IMR-90 (cell line): Measurements from ENCODE around the gene SGSH. TPM values are rescaled to one million over a fixed set of nuclear protein-coding genes. Genes with fewer than 3 reads are reported as not detected.

Source experiments
- ATAC-seq: fragments of 200-7000 bp; cut with Tn5 transposase; 2 replicates; pipeline ENCODE4 v1.9.1; 2020; ENCODE audit warnings: low read depth, mild to moderate bottlenecking, moderate library complexity
- BruUV-seq: library from RNA; stranded (reverse); fragments of 400-500 nt; replicated peaks from 2 replicates; lab custom pipeline; 2021; lab: Mats Ljungman, UMichigan
- CTCF ChIA-PET: fragments of 300-600 bp; formaldehyde crosslinking; extraction: SDS; loops from one replicate; lab custom pipeline; 2021; ENCODE audit warnings: antibody characterized with exemption; lab: Yijun Ruan, JAX
- POLR2A ChIA-PET: fragments of 300-600 bp; sonication (Branson Sonifier 250); formaldehyde crosslinking; loops from one replicate; lab custom pipeline; 2022; ENCODE audit warnings: antibody characterized with exemption; ENCODE audit not compliant: unreplicated experiment; lab: Charles Lee
- DNase-seq: peaks from one replicate; pipeline ENCODE4 v3.0.0; 2013
- H2AFZ ChIP-seq: replicated peaks from 2 replicates; pipeline ENCODE3; 2013; ENCODE audit warnings: low read length, mild to moderate bottlenecking; ENCODE audit not compliant: poor library complexity
- H2AK5ac ChIP-seq: 2 replicates; pipeline ENCODE4 v1.6.1; 2013; ENCODE audit warnings: low read depth, low read length, inconsistent platforms
- H2AK9ac ChIP-seq: replicated peaks from 2 replicates; pipeline ENCODE3; 2013; ENCODE audit warnings: mild to moderate bottlenecking, low read depth, low read length, moderate library complexity; ENCODE audit not compliant: poor library complexity
- H2BK120ac ChIP-seq: 2 replicates; pipeline ENCODE4 v1.6.1; 2013; ENCODE audit warnings: low read depth, low read length, inconsistent platforms
- H2BK15ac ChIP-seq: 3 replicates; pipeline ENCODE4 v1.6.1; 2013; ENCODE audit warnings: low read depth, low read length, inconsistent platforms
- H2BK20ac ChIP-seq: 2 replicates; pipeline ENCODE4 v1.6.1; 2013; ENCODE audit warnings: low read depth, mild to moderate bottlenecking, inconsistent platforms, low read length, moderate library complexity
- H2BK5ac ChIP-seq: 2 replicates; pipeline ENCODE4 v1.6.1; 2013; ENCODE audit warnings: mild to moderate bottlenecking, low read depth, low read length, inconsistent platforms; ENCODE audit not compliant: poor library complexity, severe bottlenecking
- H3K14ac ChIP-seq: replicated peaks from 2 replicates; pipeline ENCODE4 v1.6.1; 2013; ENCODE audit warnings: low read depth, low read length, inconsistent platforms
- H3K18ac ChIP-seq: 2 replicates; pipeline ENCODE4 v1.6.1; 2013; ENCODE audit warnings: low read depth, low read length, control low read depth
- H3K23ac ChIP-seq: 2 replicates; pipeline ENCODE4 v1.6.1; 2013; ENCODE audit warnings: low read depth, low read length, inconsistent platforms
- H3K27ac ChIP-seq: 2 replicates; pipeline ENCODE4 v1.5.1; 2013; ENCODE audit warnings: mild to moderate bottlenecking, control low read depth, low read length; ENCODE audit not compliant: insufficient read depth
- H3K27me3 ChIP-seq: 2 replicates; pipeline ENCODE4 v1.6.1; 2013; ENCODE audit warnings: low read length; ENCODE audit not compliant: control insufficient read depth, insufficient read depth
- H3K36me3 ChIP-seq: 2 replicates; pipeline ENCODE4 v1.6.1; 2013; ENCODE audit warnings: low read length, mixed read lengths; ENCODE audit not compliant: control insufficient read depth, insufficient read depth
- H3K4ac ChIP-seq: 2 replicates; pipeline ENCODE4 v1.6.1; 2013; ENCODE audit warnings: low read depth, low read length, inconsistent platforms
- H3K4me1 ChIP-seq: 2 replicates; pipeline ENCODE4 v1.6.1; 2013; ENCODE audit warnings: low read length, mixed read lengths; ENCODE audit not compliant: control insufficient read depth, insufficient read depth
- H3K4me2 ChIP-seq: 2 replicates; pipeline ENCODE4 v1.6.1; 2013; ENCODE audit warnings: low read depth, mild to moderate bottlenecking, control low read depth, low read length, moderate library complexity
- H3K4me3 ChIP-seq: 2 replicates; pipeline ENCODE4 v1.5.1; 2013; ENCODE audit warnings: low read depth, mild to moderate bottlenecking, control low read depth, low read length, moderate library complexity; ENCODE audit not compliant: insufficient read depth
- H3K56ac ChIP-seq: 2 replicates; pipeline ENCODE4 v1.6.1; 2013; ENCODE audit warnings: low read length, inconsistent platforms; ENCODE audit not compliant: insufficient read depth; ENCODE audit errors: extremely low read depth
- H3K79me1 ChIP-seq, 2 experiments: 2 replicates each; pipeline ENCODE4 v1.6.1; 2013; ENCODE audit warnings: low read length in 2 of 2, inconsistent platforms in 1 of 2, low read depth in 1 of 2
- H3K9ac ChIP-seq: 2 replicates; pipeline ENCODE4 v1.6.1; 2013; ENCODE audit warnings: low read depth, low read length, control low read depth
- H3K9me1 ChIP-seq: 2 replicates; pipeline ENCODE4 v1.6.1; 2013; ENCODE audit warnings: low read length, inconsistent platforms; ENCODE audit not compliant: insufficient read depth
- H3K9me3 ChIP-seq: 2 replicates; pipeline ENCODE4 v1.6.1; 2013; ENCODE audit warnings: low read length; ENCODE audit not compliant: control insufficient read depth, insufficient read depth
- H4K20me1 ChIP-seq: 2 replicates; pipeline ENCODE4 v1.6.1; 2013; ENCODE audit warnings: low read length, inconsistent platforms; ENCODE audit not compliant: insufficient read depth
- H4K5ac ChIP-seq: 2 replicates; pipeline ENCODE4 v1.6.1; 2013; ENCODE audit warnings: mild to moderate bottlenecking, low read depth, low read length, control low read depth
- H4K8ac ChIP-seq, 2 experiments: 2 replicates each; pipeline ENCODE4 v1.6.1; 2013; ENCODE audit warnings: low read depth in 2 of 2, low read length in 2 of 2, control low read depth in 1 of 2, inconsistent platforms in 1 of 2
- H4K91ac ChIP-seq: 2 replicates; pipeline ENCODE4 v1.6.1; 2013; ENCODE audit warnings: low read depth, low read length, inconsistent platforms; ENCODE audit not compliant: insufficient read depth
- BHLHE40 ChIP-seq: fragments of 150-350 bp; IDR thresholded peaks from 2 replicates; pipeline ENCODE4 v1.6.1; 2016; ENCODE audit warnings: mild to moderate bottlenecking, low read depth, low read length
- CEBPB ChIP-seq: IDR thresholded peaks from 2 replicates; pipeline ENCODE4 v1.6.1; 2012; ENCODE audit warnings: low read depth, low read length, improper control_type of control experiment
- CHD1 ChIP-seq: IDR thresholded peaks from 2 replicates; pipeline ENCODE4 v1.6.1; 2012; ENCODE audit warnings: low read depth, low read length, improper control_type of control experiment
- FOS ChIP-seq: fragments of 150-350 bp; IDR thresholded peaks from 2 replicates; pipeline ENCODE4 v1.6.1; 2016; ENCODE audit warnings: low read depth, low read length
- MAFK ChIP-seq: IDR thresholded peaks from 2 replicates; pipeline ENCODE4 v1.6.1; 2012; ENCODE audit warnings: low read depth, low read length, improper control_type of control experiment
- MAZ ChIP-seq: IDR thresholded peaks from 2 replicates; pipeline ENCODE4 v1.6.1; 2012; ENCODE audit warnings: low read depth, mild to moderate bottlenecking, low read length, improper control_type of control experiment, moderate library complexity, borderline replicate concordance
- MXI1 ChIP-seq: IDR thresholded peaks from 2 replicates; pipeline ENCODE4 v1.6.1; 2012; ENCODE audit warnings: low read depth, mild to moderate bottlenecking, low read length, moderate library complexity, borderline replicate concordance
- NFE2L2 ChIP-seq: fragments of 150-350 bp; IDR thresholded peaks from 2 replicates; pipeline ENCODE4 v1.6.1; 2016; ENCODE audit warnings: low read depth, mild to moderate bottlenecking, low read length
- POLR2A ChIP-seq: IDR thresholded peaks from 2 replicates; pipeline ENCODE4 v1.6.1; 2012; ENCODE audit warnings: mild to moderate bottlenecking, low read depth, low read length
- RAD21 ChIP-seq: IDR thresholded peaks from 2 replicates; pipeline ENCODE4 v1.6.1; 2012; ENCODE audit warnings: low read length, improper control_type of control experiment
- RCOR1 ChIP-seq: IDR thresholded peaks from 2 replicates; pipeline ENCODE4 v1.6.1; 2012; ENCODE audit warnings: mild to moderate bottlenecking, low read length, improper control_type of control experiment; ENCODE audit not compliant: insufficient replicate concordance
- RFX5 ChIP-seq: IDR thresholded peaks from 2 replicates; pipeline ENCODE4 v1.8.0; 2012; ENCODE audit warnings: low read depth, mild to moderate bottlenecking, low read length, moderate library complexity
- SMC3 ChIP-seq: fragments of 150-350 bp; IDR thresholded peaks from 2 replicates; pipeline ENCODE4 v1.6.1; 2016; ENCODE audit warnings: low read depth, mild to moderate bottlenecking, antibody characterized with exemption, low read length, moderate library complexity
- WGBS, 2 experiments: methylation state at CpG; one replicate each; pipeline versions ENCODE4 v1.1.5 to v1.1.7; 2013; ENCODE audit warnings: missing lambda C conversion rate in 2 of 2; ENCODE audit not compliant: insufficient read length in 1 of 2; ENCODE audit errors: extremely low coverage in 2 of 2; 5-methylcytosine and 5-hydroxymethylcytosine counted together
- dilution Hi-C: fragments of 300-500 bp; cut with HindIII; formaldehyde crosslinking; loops from one replicate; pipeline ENCODE4 v1.14.3; 2018; ENCODE audit warnings: low sequenced_read_pairs; ENCODE audit not compliant: unreplicated experiment
- in situ Hi-C: fragments of 300-500 bp; cut with MboI; formaldehyde crosslinking; loops from 3 replicates; pipeline ENCODE4 v1.14.3; 2019; ENCODE audit warnings: low sequenced_read_pairs, inconsistent platforms, mixed read lengths
- intact Hi-C: fragments of 100-400 bp; cut with micrococcal nuclease; formaldehyde crosslinking; loops from 2 replicates; pipeline ENCODE4 v1.10.0; 2022
- polyA plus RNA-seq, 3 experiments: library from polyadenylated mRNA; depleted of rRNA; stranded (reverse); fragments of >200 nt; gene quantifications; 2 replicates each; pipeline ENCODE4 v1.2.3, GENCODE V29; 2012; ENCODE audit warnings: low replicate concordance in 1 of 3
- total RNA-seq: library from RNA; depleted of rRNA; stranded (reverse); fragments of >200 nt; gene quantifications from 2 replicates; pipeline ENCODE4 v1.2.3, GENCODE V29; 2012
- TF ChIP-seq, protein P1 (sequence below): fragments of 150-350 bp; IDR thresholded peaks from 2 replicates; pipeline ENCODE4 v1.6.1; 2017; ENCODE audit warnings: mild to moderate bottlenecking, antibody characterized with exemption, low read length, low read depth
- TF ChIP-seq, protein P2 (sequence below): conservative IDR thresholded peaks from 2 replicates; pipeline ENCODE4 v1.5.1; 2012; ENCODE audit warnings: mild to moderate bottlenecking, low read depth, low read length, improper control_type of control experiment
- TF ChIP-seq, protein P3 (sequence below): fragments of 150-350 bp; IDR thresholded peaks from 2 replicates; pipeline ENCODE4 v1.6.1; 2016; ENCODE audit warnings: low read depth, mild to moderate bottlenecking, low read length, moderate library complexity, borderline replicate concordance

The SGSH gene
- total and polyA plus RNA-seq, 2 of the 4 experiments (the other 2 are of a cell fraction), result 3.0 to 41.5 TPM

DNA sequence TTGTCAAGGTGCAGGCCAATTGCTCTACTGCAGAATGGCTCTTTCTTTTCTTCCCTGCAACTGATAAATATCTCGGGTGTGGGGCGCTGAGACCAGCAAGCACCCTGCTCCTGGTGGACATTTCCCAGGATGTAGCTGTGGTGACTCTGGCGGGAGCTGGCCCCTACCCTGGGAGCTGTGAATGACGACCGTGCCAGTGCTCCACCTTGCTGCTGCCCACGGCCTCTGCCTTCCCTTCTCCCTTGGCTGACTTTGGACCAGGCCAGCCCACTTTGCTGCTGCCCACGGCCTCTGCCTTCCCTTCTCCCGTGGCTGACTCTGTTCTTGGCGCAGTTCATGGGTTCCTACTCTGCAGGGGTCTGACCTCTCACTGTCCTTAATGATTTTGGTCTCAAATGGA lies 34.2 kb downstream of the SGSH start:
- Histone ChIP-seq H3K27ac (no peak overlapping the region), H3K23ac (no peak overlapping the region), H2BK5ac (no peak overlapping the region), H3K4me1 (peaks cover 6% of the 10 kb centered on the region), H3K9ac (no peak overlapping the region), H2AFZ (no peak overlapping the region), H2BK15ac (no peak overlapping the region), H3K4me2 (no peak overlapping the region), H3K56ac (no peak overlapping the region), H3K36me3 (no peaks in the 10 kb centered on the region), H3K14ac (no peak overlapping the region), H2AK9ac (no peak overlapping the region), H2BK20ac (no peak overlapping the region), H3K9me1 (no peaks in the 10 kb centered on the region; the same call in 1 of the 2 replicates), H4K91ac (no peak overlapping the region), H3K9me3 (no peaks in the 10 kb centered on the region), H4K5ac (no peak overlapping the region), H2BK120ac (no peak overlapping the region), H3K18ac (no peak overlapping the region), H4K20me1 (no peaks in the 10 kb centered on the region), H3K79me1 (no peaks in the 10 kb centered on the region), H4K8ac (no peak overlapping the region), H3K27me3 (peaks cover 13% of the 10 kb centered on the region; the same call in 1 of the 2 replicates), H3K4ac (no peak overlapping the region), H2AK5ac (no peak overlapping the region), H3K4me3 (no peak overlapping the region)
- POLR2A ChIA-PET, result no interaction called here
- ATAC-seq (no peak), DNase-seq (no peak)
- BruUV-seq, result no TSS peak
- CTCF ChIA-PET, result no interaction called here
- WGBS, 2 experiments, result 78% methylated on average over 5 of the region's 9 CpGs; no CpG with 5 or more reads in 1 of the 2 experiments
- intact Hi-C loops (no loop called here), in situ Hi-C loops (no loop called here), dilution Hi-C loops (no loop called here)
- TF ChIP-seq POLR2A (no peak), RFX5 (no peak), SMC3 (no peak), FOS (no peak), RCOR1 (no peak), BHLHE40 (no peak), NFE2L2 (no peak), RAD21 (no peak), MAZ (no peak), CEBPB (no peak), CHD1 (no peak), MAFK (no peak), MXI1 (no peak)
- TF ChIP-seq, protein P1, sequence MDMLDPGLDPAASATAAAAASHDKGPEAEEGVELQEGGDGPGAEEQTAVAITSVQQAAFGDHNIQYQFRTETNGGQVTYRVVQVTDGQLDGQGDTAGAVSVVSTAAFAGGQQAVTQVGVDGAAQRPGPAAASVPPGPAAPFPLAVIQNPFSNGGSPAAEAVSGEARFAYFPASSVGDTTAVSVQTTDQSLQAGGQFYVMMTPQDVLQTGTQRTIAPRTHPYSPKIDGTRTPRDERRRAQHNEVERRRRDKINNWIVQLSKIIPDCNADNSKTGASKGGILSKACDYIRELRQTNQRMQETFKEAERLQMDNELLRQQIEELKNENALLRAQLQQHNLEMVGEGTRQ, result no peak
- TF ChIP-seq, protein P2, sequence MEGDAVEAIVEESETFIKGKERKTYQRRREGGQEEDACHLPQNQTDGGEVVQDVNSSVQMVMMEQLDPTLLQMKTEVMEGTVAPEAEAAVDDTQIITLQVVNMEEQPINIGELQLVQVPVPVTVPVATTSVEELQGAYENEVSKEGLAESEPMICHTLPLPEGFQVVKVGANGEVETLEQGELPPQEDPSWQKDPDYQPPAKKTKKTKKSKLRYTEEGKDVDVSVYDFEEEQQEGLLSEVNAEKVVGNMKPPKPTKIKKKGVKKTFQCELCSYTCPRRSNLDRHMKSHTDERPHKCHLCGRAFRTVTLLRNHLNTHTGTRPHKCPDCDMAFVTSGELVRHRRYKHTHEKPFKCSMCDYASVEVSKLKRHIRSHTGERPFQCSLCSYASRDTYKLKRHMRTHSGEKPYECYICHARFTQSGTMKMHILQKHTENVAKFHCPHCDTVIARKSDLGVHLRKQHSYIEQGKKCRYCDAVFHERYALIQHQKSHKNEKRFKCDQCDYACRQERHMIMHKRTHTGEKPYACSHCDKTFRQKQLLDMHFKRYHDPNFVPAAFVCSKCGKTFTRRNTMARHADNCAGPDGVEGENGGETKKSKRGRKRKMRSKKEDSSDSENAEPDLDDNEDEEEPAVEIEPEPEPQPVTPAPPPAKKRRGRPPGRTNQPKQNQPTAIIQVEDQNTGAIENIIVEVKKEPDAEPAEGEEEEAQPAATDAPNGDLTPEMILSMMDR, result no peak
- TF ChIP-seq, protein P3, sequence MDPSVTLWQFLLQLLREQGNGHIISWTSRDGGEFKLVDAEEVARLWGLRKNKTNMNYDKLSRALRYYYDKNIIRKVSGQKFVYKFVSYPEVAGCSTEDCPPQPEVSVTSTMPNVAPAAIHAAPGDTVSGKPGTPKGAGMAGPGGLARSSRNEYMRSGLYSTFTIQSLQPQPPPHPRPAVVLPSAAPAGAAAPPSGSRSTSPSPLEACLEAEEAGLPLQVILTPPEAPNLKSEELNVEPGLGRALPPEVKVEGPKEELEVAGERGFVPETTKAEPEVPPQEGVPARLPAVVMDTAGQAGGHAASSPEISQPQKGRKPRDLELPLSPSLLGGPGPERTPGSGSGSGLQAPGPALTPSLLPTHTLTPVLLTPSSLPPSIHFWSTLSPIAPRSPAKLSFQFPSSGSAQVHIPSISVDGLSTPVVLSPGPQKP, result no peak
